ENCODE results near the gene CRHR1. TPM values are rescaled to one million over a fixed set of nuclear protein-coding genes. Genes with fewer than 3 reads are reported as not detected.

The CRHR1 gene
- total and polyA plus RNA-seq, 2 of the 4 experiments (the other 2 are of a cell fraction), result not detected

DNA sequence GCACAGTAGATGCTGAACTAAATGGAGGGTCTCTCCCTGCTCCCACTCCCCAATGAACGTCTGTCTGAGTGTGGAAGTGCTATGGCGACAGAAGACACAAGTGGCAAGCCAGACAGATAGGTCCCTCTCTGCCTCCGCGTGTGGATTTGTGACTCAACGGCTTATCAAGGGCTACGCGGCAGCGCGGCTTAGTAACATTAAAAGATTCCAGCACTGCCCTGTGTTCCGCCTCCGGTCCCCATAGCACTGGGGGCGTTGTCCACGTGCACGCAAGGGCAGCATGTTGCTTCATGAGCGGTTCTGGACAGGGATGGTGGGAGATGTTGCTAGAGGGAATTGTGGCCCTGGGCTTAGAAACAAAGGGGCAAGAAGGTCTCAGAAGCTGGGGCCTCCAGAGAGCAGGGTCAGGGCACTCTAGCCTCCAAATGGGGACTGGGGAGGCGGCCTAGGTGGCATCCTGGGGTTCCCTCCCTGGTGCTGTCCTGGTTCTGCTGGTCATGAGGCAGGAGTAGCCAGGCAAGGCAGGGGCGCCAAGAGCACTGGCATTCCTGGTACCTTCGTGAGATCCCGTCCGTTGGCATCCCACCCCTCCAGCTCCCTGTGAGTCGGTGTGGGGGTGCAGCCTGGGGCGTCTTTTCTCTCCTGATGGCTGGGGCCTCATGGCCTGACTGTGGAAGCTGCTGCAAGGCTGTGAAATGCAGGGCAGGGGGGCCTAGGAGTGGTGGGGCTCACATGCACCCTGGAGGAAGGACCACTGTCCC, 9.1 kb downstream of the CRHR1 start:
- Histone ChIP-seq H3K18ac (ENCODE audit: low read depth, low read length) (no peak overlapping the region), H3K4me1 (ENCODE audit: control insufficient read depth, insufficient read depth, low read length) (no peaks in the 10 kb centered on the region), H2BK15ac (ENCODE audit: low read depth, low read length) (no peak overlapping the region), H4K91ac (ENCODE audit: insufficient read depth, low read depth, low read length) (no peak overlapping the region), H3K27me3 (ENCODE audit: control insufficient read depth, insufficient read depth, low read length) (peaks cover 59% of the 10 kb centered on the region), H3K4me2 (ENCODE audit: low read depth, low read length) (no peak overlapping the region), H3K4me3 (ENCODE audit: insufficient read depth, low read depth, low read length) (no peak overlapping the region), H3K9ac (ENCODE audit: low read depth, low read length) (no peak overlapping the region), H3K27ac (ENCODE audit: insufficient read depth, low read length) (no peak overlapping the region), H2BK20ac (ENCODE audit: low read depth, low read length) (no peak overlapping the region), H3K56ac (ENCODE audit: extremely low read depth, insufficient read depth, low read length) (no peak overlapping the region), H4K20me1 (ENCODE audit: insufficient read depth, low read length) (no peaks in the 10 kb centered on the region), H2BK120ac (ENCODE audit: low read depth, low read length) (no peak overlapping the region), H2AK5ac (ENCODE audit: low read depth, low read length) (no peak overlapping the region), H3K9me3 (ENCODE audit: control insufficient read depth, insufficient read depth, low read length) (no peaks in the 10 kb centered on the region), H4K8ac (ENCODE audit: low read depth in 2 of 2, low read length in 2 of 2) (no peak overlapping the region), H3K23ac (ENCODE audit: low read depth, low read length) (no peak overlapping the region), H3K4ac (ENCODE audit: low read depth, low read length) (no peak overlapping the region), H3K36me3 (ENCODE audit: control insufficient read depth, insufficient read depth, low read length) (no peaks in the 10 kb centered on the region), H2AFZ (replicated peaks; ENCODE audit: low read length, poor library complexity) (no peak overlapping the region), H3K14ac (replicated peaks; ENCODE audit: low read depth, low read length) (no peak overlapping the region), H3K79me1 (ENCODE audit: low read depth in 1 of 2, low read length in 2 of 2) (no peaks in the 10 kb centered on the region), H4K5ac (ENCODE audit: low read depth, low read length) (no peak overlapping the region), H2AK9ac (replicated peaks; ENCODE audit: low read depth, low read length, poor library complexity) (no peak overlapping the region), H3K9me1 (ENCODE audit: insufficient read depth, low read length) (no peaks in the 10 kb centered on the region), H2BK5ac (ENCODE audit: low read depth, low read length, poor library complexity, severe bottlenecking) (no peak overlapping the region)
- TF ChIP-seq MAZ (IDR thresholded peaks at IDR 0.05; ENCODE audit: borderline replicate concordance, low read depth, low read length) (no peak), CEBPB (IDR thresholded peaks at IDR 0.05; ENCODE audit: low read depth, low read length) (no peak), CTCF (conservative IDR thresholded peaks at IDR 0.05; ENCODE audit: low read depth, low read length) (no peak), NFE2L2 (IDR thresholded peaks at IDR 0.05; ENCODE audit: low read depth, low read length) (no peak), MAFK (IDR thresholded peaks at IDR 0.05; ENCODE audit: low read depth, low read length) (no peak), MXI1 (IDR thresholded peaks at IDR 0.05; ENCODE audit: borderline replicate concordance, low read depth, low read length) (no peak), ELK1 (IDR thresholded peaks at IDR 0.05; ENCODE audit: borderline replicate concordance, low read depth, low read length) (no peak), SMC3 (IDR thresholded peaks at IDR 0.05; ENCODE audit: low read depth, low read length) (no peak)
- 68% methylated on average over 15 of the region's 22 CpGs; no CpG with 5 or more reads in 1 of the 2 experiments for WGBS, 2 experiments (ENCODE audit: extremely low coverage in 2 of 2, insufficient read length in 1 of 2)
- dilution Hi-C loops (cut with HindIII; ENCODE audit: low sequenced_read_pairs, unreplicated experiment) (no loop called here), intact Hi-C loops (cut with micrococcal nuclease) (no loop called here), in situ Hi-C loops (cut with MboI; ENCODE audit: low sequenced_read_pairs) (no loop called here)
- no TSS peak for BruUV-seq (replicated peaks)
- ATAC-seq (ENCODE audit: low read depth) (no peak), DNase-seq (no peak)
- CTCF ChIA-PET, result no interaction called here
- POLR2A ChIA-PET (ENCODE audit: unreplicated experiment), result no interaction called here
